ENCODE data around the gene MCF2L2. TPM values are rescaled to one million over a fixed set of nuclear protein-coding genes. Genes with fewer than 3 reads are reported as not detected.

The MCF2L2 gene
- total RNA-seq, 4 donors from 2014 or later = 0.59 to 4.1 (median 1.7) TPM

GRCh38 chr3:183448369-183449128 is 20.1 kb upstream of the MCF2L2 start:
- Histone ChIP-seq H3K27me3 (no peaks in the 10 kb centered on the region), H3K4me3 (peak overlapping the region in 1 of 2 donors; percentile 59), H3K36me3 (no peaks in the 10 kb centered on the region), H3K9me3 (no peaks in the 10 kb centered on the region), H3K4me1 (no peaks in the 10 kb centered on the region), H3K27ac (no peak overlapping the region)
- intact Hi-C loops (cut with DNase I; ENCODE audit: low total_unique reads) = no loop called here
- no peak for DNase-seq
- no peak for TF ChIP-seq POLR2A (IDR thresholded peaks at IDR 0.05)
- TF ChIP-seq, protein P1, sequence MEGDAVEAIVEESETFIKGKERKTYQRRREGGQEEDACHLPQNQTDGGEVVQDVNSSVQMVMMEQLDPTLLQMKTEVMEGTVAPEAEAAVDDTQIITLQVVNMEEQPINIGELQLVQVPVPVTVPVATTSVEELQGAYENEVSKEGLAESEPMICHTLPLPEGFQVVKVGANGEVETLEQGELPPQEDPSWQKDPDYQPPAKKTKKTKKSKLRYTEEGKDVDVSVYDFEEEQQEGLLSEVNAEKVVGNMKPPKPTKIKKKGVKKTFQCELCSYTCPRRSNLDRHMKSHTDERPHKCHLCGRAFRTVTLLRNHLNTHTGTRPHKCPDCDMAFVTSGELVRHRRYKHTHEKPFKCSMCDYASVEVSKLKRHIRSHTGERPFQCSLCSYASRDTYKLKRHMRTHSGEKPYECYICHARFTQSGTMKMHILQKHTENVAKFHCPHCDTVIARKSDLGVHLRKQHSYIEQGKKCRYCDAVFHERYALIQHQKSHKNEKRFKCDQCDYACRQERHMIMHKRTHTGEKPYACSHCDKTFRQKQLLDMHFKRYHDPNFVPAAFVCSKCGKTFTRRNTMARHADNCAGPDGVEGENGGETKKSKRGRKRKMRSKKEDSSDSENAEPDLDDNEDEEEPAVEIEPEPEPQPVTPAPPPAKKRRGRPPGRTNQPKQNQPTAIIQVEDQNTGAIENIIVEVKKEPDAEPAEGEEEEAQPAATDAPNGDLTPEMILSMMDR (IDR thresholded peaks at IDR 0.05) = no peak

GRCh38 chr3:183447206-183448001 is 19.0 kb upstream of the MCF2L2 start:
- intact Hi-C loops (cut with DNase I; ENCODE audit: low total_unique reads) = no loop called here
- DNase-seq = peak; percentile 66 to 75
- Histone ChIP-seq H3K27me3 (no peaks in the 10 kb centered on the region), H3K4me1 (no peaks in the 10 kb centered on the region), H3K4me3 (peak overlapping the region; percentile 59 to 63), H3K9me3 (no peaks in the 10 kb centered on the region), H3K36me3 (no peaks in the 10 kb centered on the region), H3K27ac (peak overlapping the region; percentile 43 to 59)
- peak in 1 of 2 donors; percentile 37 for TF ChIP-seq POLR2A (IDR thresholded peaks at IDR 0.05)
- TF ChIP-seq, protein P1 (IDR thresholded peaks at IDR 0.05) = peak in 1 of 4 experiments; percentile 25

GRCh38 chr3:183446838-183447205 is 18.4 kb upstream of the MCF2L2 start:
- H3K9me3 ChIP-seq = no peaks in the 10 kb centered on the region
- no peaks in the 10 kb centered on the region for H3K4me1 ChIP-seq
- no peaks in the 10 kb centered on the region for H3K36me3 ChIP-seq
- peak overlapping the region; percentile 43 to 59 for H3K27ac ChIP-seq
- no peak for DNase-seq
- TF ChIP-seq POLR2A (IDR thresholded peaks at IDR 0.05) = no peak
- TF ChIP-seq, protein P1 (IDR thresholded peaks at IDR 0.05) = no peak
- intact Hi-C loops (cut with DNase I; ENCODE audit: low total_unique reads) = no loop called here
- peak overlapping the region; percentile 59 to 63 for H3K4me3 ChIP-seq
- H3K27me3 ChIP-seq = no peaks in the 10 kb centered on the region

GRCh38 chr3:183444748-183445147 is 16.3 kb upstream of the MCF2L2 start:
- Histone ChIP-seq H3K4me3 (no peak overlapping the region), H3K27ac (no peak overlapping the region), H3K36me3 (no peaks in the 10 kb centered on the region), H3K4me1 (no peaks in the 10 kb centered on the region), H3K9me3 (no peaks in the 10 kb centered on the region), H3K27me3 (no peaks in the 10 kb centered on the region)
- intact Hi-C loops (cut with DNase I; ENCODE audit: low total_unique reads) = no loop called here
- no peak for TF ChIP-seq POLR2A (IDR thresholded peaks at IDR 0.05)
- TF ChIP-seq, protein P1 (IDR thresholded peaks at IDR 0.05) = no peak
- DNase-seq = no peak

Data from uterus (tissue), 4 donors.